Stimulated activated CD8-positive, alpha-beta memory T cell treated with anti-CD3 and anti-CD28 coated beads, Interleukin-2, amount 100 ng/mL, for 1 hour (primary cell): Measurements from ENCODE around the gene FARP1.

Source experiments
- DNase-seq, 2 donors: peaks; one replicate each; pipeline ENCODE4 v3.0.0-alpha.2; 2020; ENCODE audit warnings: low read depth in 2 of 2

Gene FARP1

DNA sequence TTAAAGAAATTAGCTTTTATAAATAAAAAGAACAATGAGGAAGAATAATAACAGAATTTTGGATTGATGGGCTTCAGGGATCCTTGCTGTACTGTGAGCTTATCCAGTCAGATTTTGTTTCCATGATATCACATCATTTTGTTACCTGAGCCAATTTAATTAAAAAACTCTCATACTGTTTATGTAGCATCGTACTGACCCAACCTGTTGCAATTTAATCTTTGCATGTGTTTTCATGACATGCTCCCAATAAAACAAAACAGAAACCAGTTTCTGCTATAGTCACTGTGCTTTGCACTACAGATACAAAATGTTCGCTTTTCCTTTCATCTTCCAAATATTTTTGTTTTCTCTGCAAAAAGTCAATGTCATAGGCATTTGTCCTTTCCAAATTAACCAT is 143.9 kb downstream of the FARP1 start:
- no peak for DNase-seq

DNA sequence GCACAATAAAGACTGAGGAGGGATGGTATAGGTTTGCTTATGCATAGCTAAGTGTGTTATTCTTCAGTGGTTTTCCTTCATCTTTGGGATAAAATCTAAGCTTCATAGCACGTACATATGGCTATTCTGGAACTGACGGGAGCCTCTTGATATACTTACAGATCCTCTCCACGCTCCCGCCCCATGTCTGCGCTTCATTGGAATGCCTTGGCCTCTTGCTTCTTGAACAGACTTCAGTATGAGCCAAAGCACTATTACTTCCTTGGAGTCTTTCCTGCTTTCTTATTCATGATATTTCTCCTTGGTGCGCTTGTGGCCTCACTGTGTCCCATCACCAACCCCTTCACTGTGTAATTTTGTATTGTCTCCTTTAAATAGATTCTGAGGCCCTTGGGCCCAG is 145.3 kb downstream of the FARP1 start:
- no peak for DNase-seq

DNA sequence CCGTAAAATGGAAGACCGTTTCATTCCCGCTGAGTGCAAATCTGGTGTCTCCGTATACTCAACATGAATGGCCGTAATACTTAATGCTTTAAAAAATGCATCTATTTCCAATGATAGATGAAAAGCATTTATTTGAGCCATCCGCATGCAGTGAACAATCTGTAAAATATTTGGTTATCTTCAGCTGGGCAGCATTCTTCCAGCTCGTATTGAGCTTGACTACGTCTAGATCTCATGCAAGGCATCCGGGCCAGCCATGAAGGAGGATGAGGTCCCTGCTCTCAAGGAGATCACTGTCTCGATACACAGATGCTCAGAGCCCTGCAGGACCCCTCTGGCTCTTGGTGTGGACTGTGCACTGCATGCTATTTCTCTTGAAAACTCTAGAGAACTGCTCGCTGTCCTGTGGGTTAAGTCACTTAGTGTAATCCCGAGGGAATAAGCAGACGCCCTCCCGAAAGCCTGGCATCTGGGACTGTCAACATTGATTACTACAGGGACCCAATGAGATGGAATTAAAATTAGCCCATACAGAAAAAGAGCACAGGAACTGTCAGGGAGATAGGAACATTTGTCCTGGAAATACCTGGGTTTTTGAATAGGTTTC is 146.5 kb downstream of the FARP1 start:
- DNase-seq: no peak

DNA sequence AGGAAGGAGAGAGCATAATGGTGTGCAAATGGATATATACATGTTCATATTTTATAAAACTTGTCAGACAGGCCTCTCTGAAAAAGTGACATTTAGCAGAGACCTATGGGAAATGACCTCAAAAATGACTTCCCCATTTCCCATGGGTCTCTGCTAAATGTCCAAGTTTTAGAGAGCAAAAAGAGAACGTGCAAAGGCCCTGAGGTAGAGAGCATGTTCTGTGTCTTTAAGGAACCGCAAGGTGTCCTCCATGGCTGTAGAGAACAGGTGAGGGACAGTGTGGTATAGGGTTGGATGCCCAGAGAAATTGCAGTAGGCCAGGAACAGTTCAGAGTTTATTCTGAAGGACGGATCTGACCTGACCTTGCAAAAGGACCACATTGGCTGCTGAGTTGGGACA is 147.4 kb downstream of the FARP1 start:
- no peak for DNase-seq

DNA sequence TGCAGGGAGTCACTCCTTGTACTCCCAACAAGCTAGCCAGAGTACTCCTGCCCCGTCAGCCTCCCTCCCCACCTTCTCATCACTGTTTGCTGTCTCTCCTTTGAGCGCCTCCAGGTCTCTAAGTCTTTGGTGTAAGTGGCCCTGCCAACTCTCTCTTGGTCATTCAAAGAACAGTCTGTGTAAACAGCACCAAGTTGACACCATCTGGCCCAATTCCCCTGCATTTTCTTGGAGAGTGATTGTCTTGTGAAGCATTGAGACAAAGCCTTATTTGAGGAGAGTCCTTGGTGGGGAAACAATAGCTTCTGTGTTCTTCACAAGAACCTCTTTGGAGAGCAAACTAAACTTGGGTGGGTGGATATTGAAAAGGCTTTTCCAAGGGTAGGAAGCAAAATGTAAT is 148.8 kb downstream of the FARP1 start:
- DNase-seq: no peak

DNA sequence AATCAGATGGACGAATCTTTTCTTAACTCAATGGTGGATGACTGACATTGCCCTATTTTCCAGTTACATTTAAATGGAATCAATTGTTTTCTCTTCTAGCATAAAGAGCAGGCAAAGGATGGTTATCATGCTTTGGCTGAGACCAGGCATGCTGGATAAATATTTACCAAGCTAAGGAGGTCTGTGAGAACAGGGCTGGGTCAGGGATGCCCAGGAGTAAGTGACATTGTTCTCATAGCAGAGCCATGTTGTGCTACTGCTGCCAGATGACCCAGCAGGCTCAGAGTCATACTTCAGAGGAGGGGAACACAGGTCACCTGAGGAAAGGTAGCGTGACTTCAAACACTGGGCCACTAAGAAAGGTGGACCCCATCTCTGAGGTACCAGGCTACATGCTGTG is 150.2 kb downstream of the FARP1 start:
- no peak for DNase-seq

DNA sequence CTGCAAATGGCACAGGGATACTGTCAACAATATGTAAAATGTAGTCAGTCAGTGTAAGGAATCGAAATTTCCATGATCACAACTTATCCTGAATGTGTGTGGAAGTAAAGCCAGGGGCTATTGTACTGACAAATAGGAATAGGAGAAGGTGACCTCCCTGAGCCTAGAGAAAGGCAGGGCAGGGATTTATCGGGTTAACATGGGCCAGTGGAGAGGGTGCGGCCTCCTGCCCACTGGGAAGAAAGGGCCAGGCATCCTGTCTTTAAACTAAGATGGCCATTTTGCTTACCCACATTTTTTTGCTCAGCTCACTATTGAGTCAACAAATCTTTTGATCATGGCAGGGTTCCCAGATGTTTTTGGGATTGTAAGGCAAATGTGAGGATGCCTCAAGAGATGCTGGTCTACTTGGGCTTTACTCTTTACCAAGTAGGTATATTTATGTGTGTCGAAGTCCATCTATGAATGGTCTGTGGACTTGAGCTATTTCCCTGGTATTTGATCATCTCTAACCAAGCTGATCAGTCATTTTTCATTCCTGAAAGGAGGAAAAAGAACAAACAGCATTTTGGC is 150.8 kb downstream of the FARP1 start:
- DNase-seq: no peak

DNA sequence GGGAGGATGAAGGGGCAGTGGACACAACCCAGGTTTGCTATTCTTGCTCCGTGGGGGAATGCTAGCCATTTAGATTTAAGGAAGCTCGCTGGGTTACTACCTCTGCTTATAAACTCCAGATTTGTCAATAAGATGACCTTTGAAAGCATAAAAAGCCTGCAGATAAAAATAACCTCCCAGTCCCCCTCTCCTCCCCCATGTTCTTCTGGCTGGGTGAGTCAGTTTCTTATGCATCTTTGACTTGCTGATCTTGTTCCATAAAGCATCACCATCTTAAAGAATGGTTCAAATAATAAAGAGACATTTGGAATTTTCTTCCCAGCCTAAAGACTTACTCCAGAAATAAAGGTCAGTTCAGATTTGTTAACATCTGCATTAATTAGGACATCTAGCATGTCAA is 152.5 kb downstream of the FARP1 start:
- DNase-seq: no peak

DNA sequence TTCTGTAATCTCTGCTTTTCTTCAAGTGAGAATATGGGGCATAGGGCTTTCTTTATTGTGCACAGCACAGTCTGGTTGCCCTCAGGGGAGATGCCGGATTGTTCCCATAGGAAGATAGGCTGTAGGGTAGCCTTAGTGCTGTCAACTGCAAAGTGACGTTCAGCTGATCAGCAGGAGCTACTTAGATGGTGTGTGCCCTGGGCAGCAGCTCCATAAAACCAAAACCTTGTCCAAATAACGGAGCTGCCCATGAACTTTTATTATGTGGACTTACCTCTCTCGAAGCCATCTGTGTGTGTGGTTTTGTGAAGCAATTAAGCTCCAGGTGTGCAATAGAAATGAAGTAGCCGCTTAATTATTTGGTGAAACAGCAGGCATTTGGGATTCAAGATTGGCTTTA is 154.2 kb downstream of the FARP1 start:
- DNase-seq: no peak

DNA sequence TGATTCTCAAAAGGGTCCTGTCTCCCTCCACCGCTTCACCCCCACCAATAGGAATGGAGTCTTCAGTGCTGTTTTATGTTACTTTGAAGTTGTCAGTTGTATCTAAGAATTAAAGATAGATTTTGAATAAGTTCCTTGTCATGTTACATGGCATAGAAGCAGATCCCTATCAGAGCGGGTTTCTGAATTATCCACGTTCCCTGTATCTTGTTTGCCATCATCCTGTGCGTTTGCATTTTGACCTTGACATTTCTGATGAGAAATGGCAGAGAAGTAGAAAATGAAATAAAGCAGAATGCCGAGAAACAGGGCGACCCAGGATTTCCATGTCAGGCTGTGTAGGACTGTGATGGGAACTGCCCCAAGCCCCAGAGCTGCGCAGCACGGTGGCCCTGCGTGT is 154.9 kb downstream of the FARP1 start:
- DNase-seq: no peak

DNA sequence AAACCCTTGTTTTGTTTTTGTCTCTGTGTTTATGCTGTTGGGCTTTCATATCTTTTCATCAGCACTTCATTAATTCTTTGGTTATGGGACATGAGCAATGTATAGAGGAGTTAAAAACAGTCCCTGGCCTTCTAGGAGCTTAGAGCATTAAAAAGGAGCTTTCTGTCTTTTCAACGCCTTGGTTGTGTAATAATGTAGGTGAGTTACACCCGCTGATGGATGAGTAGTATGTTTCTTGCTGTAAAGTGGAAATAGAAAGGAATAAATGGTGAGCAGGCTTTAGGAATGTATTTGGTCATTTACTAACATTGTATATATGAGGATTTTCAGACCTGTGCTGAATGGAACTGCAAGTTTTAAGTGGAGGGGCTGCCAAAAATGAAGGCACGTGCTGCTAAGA is 155.7 kb downstream of the FARP1 start:
- no peak for DNase-seq

DNA sequence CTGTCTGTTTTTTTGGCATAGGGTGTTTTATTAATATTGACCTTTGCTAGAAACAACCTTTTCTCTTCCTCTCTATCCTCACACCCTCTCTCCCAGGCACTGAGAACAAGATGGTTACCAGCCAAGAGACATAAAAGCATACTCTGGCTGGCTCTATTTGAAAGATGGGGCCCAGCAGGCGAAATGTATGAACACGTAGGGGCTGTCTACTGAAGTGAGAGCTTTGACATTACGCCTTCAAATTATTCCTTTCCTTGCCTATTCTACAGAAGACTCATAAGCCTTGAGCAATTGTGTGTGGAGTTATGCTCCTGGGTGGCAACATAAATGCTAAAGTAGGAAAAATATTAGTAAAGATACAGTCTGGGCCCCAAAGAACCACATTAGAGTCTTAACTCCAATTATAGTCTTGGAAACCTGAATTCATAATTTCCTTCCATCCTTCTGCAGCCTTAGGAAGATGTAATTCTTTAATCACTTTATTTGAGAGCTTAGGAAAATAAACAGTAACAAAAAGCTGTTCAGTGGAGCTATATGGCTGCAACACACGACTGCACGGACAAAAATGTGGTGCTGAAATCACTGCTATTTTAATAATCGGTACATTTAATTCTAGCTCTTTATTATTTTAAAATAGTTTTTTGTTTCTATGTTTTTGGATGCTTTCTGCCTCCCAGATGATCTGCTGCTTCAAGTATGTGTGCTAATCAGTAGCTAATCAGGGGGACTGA is 156.5 kb downstream of the FARP1 start:
- no peak for DNase-seq

DNA sequence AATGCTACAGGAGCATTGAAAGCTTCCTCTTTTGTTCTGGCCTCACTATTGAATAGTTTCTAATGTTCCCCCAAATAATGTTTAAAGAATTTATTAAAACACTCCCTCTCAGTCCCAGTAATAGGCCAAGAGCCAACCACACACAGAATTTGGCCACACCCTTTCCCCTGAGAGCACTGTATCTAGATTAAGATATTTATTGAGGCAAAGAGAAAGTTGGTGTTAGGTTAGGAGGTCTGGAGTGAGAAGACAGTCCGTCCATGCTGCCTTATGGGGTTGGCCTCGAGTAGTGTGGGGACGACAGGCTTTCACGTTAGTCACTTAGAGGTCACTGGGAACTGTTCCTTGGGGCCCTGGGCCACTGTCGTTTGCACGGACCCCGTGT is 157.1 kb downstream of the FARP1 start:
- no peak for DNase-seq

DNA sequence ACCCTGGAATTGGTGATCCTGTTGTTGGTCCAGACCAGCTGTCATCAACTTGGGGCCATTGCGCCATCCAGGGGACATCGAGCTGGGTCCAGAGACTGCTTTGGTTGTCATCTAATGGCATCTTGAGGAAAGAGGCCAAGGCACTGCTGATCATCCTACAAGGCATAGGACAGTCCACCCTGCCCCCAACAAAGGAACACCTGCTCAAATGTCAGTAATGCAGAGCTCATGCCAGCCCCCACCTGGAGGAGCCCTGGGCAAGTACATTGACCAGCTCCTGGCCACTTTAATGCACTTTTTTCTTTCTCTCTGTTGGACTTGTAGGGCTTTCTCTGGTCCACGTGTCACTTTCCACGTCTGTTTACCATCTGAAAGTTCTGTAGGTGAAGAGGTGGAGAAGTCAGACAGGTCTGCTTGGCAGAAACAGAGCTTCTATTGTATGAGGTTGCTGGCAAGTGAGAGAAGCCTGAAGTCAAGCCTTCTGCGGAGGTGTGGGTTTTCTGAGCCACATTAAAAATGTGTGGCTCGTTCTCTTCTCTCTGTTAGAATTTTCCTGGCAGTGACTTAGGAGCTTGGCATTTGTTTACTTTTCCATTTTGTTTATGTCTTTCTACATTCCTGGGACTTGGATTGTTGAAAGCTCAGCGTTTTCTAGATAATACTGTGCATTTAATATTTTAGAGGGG is 158.2 kb downstream of the FARP1 start:
- DNase-seq: no peak

DNA sequence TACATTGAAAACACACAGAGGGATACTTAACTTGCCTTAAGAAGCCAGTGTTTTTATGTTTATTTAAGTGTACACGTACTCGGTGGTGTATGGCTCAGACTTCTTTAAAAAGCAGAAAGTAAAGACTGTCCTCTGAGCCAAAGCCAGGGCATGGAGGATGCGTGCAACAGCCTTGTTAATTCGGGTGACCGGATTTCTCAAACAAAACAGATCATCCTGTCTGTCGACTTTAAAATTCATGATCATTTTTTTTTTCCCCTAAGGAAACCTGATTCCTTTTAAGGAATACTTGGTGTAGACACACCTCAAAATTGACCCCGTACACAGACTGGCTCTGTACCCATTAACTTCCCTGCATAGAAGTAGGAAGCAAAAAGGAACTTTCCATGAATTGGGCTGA is 158.8 kb downstream of the FARP1 start:
- no peak for DNase-seq

DNA sequence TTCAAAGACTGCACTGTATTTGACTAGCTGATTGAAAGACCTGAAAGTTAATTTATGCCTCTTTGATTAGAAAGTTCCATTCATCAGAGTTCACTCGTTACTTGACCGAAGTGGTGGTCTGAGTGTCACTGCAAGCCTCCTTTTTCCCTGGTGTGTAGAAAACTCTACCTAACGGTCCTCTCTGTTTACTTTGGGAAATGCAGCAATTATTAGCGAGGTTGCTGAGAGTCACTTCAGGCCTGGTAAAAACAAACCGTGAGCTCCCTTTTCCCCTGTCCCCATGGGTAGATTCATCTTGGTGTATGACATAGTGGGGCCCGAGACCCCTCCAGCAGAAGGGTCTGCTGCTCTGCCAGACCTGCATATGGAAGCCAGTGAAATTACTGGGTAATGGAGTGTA is 161.0 kb downstream of the FARP1 start:
- no peak for DNase-seq

DNA sequence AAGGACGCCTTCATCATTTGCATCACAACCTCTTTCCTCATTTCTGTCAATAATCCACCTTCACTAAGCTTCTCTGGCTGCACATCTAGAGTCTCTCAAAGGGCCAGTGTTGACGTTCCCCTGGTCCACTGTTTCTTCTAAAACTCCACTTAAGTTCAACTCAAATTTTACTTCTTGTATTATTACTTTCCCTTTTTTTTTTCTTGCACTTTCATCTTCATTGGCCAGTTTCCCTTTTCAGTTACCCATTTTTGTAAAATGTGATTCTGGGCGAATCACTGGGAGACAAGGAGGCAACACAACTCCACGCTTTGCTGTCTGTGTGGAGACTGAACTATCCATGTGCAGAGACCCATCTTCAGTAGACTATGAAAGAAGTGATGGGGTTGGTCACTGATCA is 162.8 kb downstream of the FARP1 start:
- DNase-seq: no peak

DNA sequence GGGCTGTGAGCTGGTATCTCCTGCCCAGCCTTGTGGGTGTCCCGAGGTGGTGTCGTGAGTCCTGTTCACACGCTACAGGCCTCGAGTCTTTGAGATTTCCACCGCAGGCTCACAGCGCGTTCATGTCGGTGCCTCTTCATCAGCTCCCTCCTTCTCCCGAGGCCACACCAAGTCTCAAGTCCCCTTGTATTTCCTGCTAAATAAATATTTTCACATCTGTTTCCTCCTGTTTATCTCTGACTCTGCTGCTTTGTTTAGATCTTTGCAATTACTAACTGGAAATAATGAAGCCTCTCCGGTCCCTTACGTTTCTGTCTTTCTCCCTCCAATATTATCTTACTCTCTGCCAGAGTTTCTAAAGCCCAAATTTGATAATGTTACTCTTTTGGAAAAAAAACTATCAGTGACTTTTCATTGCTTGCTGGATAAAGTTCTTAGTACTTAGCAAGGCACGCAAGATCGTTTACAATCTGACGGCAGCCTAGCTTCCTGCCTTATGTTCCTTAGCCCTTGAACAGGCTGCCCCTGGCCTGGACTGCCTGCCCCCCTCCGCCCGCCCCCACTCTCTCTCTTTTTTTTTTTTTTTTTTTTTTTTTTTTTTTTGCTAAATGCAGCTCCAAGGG is 164.7 kb downstream of the FARP1 start:
- no peak for DNase-seq

DNA sequence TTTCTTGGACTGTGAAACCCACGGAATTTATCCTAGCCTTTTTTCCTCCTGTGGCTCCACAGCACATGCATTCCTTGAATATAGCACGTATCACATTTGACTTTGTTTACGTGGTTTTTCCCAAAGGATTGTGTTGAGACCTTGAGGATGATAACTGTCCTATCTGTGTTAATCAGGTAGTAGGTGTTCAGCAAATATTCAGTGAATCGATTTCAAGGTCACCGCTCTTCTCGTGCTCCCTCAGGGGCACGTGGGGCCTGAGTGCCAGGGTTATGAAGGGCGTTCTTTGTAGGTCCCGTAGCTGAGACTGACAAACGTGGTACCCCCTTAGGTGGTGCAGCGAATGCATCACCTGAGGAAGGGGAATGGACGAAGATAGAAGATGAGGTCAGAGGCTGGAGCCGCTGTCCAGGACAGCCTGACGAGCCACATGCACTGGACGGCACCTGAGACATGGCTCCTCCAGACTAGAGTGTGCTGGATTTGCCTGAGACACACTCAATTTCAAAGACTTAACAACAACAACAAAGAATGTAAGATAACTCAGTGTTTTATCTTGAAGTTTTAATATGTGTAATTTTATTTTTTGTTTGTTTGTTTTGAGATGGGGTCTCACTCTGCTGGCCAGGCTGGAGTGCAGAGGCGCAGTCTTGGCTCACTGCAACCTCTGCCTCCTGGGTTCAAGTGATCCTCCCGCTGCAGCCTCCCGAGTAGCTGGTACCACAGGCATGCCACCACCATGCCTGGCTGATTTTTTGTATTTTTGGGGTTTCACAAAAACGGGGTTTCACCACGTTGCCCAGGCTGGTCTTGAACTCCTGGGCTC is 165.4 kb downstream of the FARP1 start:
- no peak for DNase-seq

DNA sequence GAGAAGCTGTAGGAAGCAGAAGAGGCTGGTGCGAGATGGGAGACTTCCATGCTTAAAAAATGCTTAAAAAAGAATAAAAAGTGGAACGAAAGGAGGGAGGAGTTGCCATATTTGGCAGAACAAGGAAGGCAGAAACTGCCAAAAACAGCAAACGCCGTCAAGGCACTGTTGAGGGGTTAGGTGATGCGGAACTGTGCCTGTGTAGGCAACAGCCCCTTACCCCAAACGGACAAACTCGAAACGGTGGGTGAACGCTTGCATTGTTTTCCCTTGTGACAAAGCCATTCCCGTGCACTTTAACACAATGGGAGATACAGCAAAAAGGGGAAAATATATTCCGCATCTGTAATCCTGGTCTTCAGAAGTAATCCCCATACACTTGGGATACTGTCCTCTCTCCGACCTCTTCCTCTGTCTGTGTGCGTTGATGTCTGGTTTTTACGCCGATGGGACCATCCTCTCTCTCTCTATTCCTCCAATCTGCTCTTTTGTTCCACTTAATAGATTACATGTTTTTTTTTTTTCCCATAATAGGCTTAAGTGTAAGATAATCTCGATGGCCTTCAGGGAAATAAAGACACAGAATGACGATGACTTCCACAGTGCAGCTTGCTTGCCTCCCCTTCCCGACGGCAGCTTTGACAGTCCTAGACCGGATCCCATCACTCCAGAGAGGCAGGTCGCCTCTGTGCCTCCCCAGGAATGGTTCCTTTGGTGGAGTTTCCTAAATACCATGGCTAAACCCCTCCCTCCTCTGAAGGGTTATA is 166.9 kb downstream of the FARP1 start:
- DNase-seq: no peak
